Neural progenitor cell (in vitro differentiated cells): Measurements from ENCODE around the gene TUB. TPM values are rescaled to one million over a fixed set of nuclear protein-coding genes. Genes with fewer than 3 reads are reported as not detected.

Experiments used
- DNase-seq: peaks from one replicate; pipeline ENCODE4 v3.0.0-alpha.2; 2016; ENCODE audit warnings: low spot score
- H2AFZ ChIP-seq: fragments of 200-600 bp; sonication (generic); replicated peaks from 2 replicates; pipeline ENCODE4 v1.6.1; 2016; ENCODE audit warnings: antibody characterized with exemption
- H3F3A ChIP-seq: fragments of 200-600 bp; sonication (generic); 2 replicates; pipeline ENCODE4 v1.6.1; 2016; ENCODE audit warnings: antibody characterized with exemption, low read depth
- H3K27ac ChIP-seq: fragments of 200-600 bp; sonication (generic); 2 replicates; pipeline ENCODE4 v1.5.1; 2016; ENCODE audit warnings: mild to moderate bottlenecking
- H3K27me3 ChIP-seq: fragments of 200-600 bp; sonication (generic); 2 replicates; pipeline ENCODE4 v1.6.1; 2016; ENCODE audit warnings: mild to moderate bottlenecking, moderate library complexity
- H3K36me3 ChIP-seq: fragments of 200-600 bp; sonication (generic); 2 replicates; pipeline ENCODE4 v1.5.1; 2016
- H3K4me1 ChIP-seq: fragments of 200-600 bp; sonication (generic); 2 replicates; pipeline ENCODE4 v1.6.1; 2016; ENCODE audit warnings: mixed run types
- H3K4me2 ChIP-seq: fragments of 200-600 bp; sonication (generic); 2 replicates; pipeline ENCODE4 v1.6.1; 2016
- H3K4me3 ChIP-seq: fragments of 200-600 bp; sonication (generic); 2 replicates; pipeline ENCODE4 v1.5.1; 2016
- H3K79me2 ChIP-seq: fragments of 200-600 bp; sonication (generic); 2 replicates; pipeline ENCODE4 v1.6.1; 2016; ENCODE audit warnings: low read depth
- H3K9ac ChIP-seq: fragments of 200-600 bp; sonication (generic); 2 replicates; pipeline ENCODE4 v1.6.1; 2016
- H3K9me3 ChIP-seq: fragments of 200-600 bp; sonication (generic); 2 replicates; pipeline ENCODE4 v1.5.1; 2016; ENCODE audit warnings: low read depth
- H4K20me1 ChIP-seq: fragments of 200-600 bp; sonication (generic); 2 replicates; pipeline ENCODE4 v1.6.1; 2016; ENCODE audit warnings: low read depth
- H3K27ac Mint-ChIP-seq: 3 replicates; pipeline ENCODE4 v1.8.0; 2021; ENCODE audit warnings: mixed read lengths
- H3K27me3 Mint-ChIP-seq: 2 replicates; pipeline ENCODE4 v1.8.0; 2022; ENCODE audit warnings: low read depth, mild to moderate bottlenecking, inconsistent platforms, moderate library complexity, mixed read lengths; ENCODE audit not compliant: insufficient read depth
- H3K36me3 Mint-ChIP-seq: 3 replicates; pipeline ENCODE4 v1.8.0; 2021; ENCODE audit warnings: mixed read lengths
- H3K4me1 Mint-ChIP-seq: 3 replicates; pipeline ENCODE4 v1.8.0; 2021; ENCODE audit warnings: mixed read lengths
- H3K4me3 Mint-ChIP-seq: 3 replicates; pipeline ENCODE4 v1.8.0; 2021; ENCODE audit warnings: mild to moderate bottlenecking, moderate library complexity, mixed read lengths
- H3K9me3 Mint-ChIP-seq: 3 replicates; pipeline ENCODE4 v1.8.0; 2020; ENCODE audit warnings: mixed read lengths
- CTCF ChIP-seq: fragments of 200-600 bp; sonication (generic); IDR thresholded peaks from 2 replicates; pipeline ENCODE4 v1.5.1; 2017; ENCODE audit warnings: antibody characterized with exemption, mild to moderate bottlenecking
- EZH2 ChIP-seq: fragments of 200-600 bp; sonication (generic); IDR thresholded peaks from 2 replicates; pipeline ENCODE4 v1.6.1; 2017; ENCODE audit warnings: antibody characterized with exemption, mild to moderate bottlenecking, moderate library complexity
- EZH2phosphoT487 ChIP-seq: fragments of 200-600 bp; sonication (generic); IDR thresholded peaks from 2 replicates; pipeline ENCODE4 v1.6.1; 2017; ENCODE audit warnings: antibody characterized with exemption
- total RNA-seq: library from RNA; depleted of rRNA; stranded (reverse); fragments of >200 nt; gene quantifications from 2 replicates; pipeline ENCODE4 v1.2.3, GENCODE V29; 2015; ENCODE audit warnings: low replicate concordance

Gene TUB
- total RNA-seq, 1 donor from 2014 or later, result 28.7 TPM

GRCh38 chr11:8039530-8040260, 41.3 kb upstream of the TUB start:
- H2AFZ ChIP-seq, result no peak overlapping the region
- H3K9me3 Mint-ChIP-seq, result peaks cover 5% of the 10 kb centered on the region
- no peaks in the 10 kb centered on the region for H3K36me3 ChIP-seq
- H3K9ac ChIP-seq, result no peak overlapping the region
- no peaks in the 10 kb centered on the region for H3K4me1 ChIP-seq
- no peaks in the 10 kb centered on the region for H3F3A ChIP-seq
- H3K27me3 Mint-ChIP-seq, result peaks cover 5% of the 10 kb centered on the region
- H3K36me3 Mint-ChIP-seq, result no peaks in the 10 kb centered on the region
- no peak overlapping the region for H3K27ac ChIP-seq
- no peak for TF ChIP-seq EZH2phosphoT487
- TF ChIP-seq CTCF, result no peak
- TF ChIP-seq EZH2, result no peak
- H3K9me3 ChIP-seq, result no peaks in the 10 kb centered on the region
- no peak overlapping the region for H3K4me3 Mint-ChIP-seq
- no peak overlapping the region for H3K4me2 ChIP-seq
- no peaks in the 10 kb centered on the region for H3K79me2 ChIP-seq
- DNase-seq, result no peak
- H3K27me3 ChIP-seq, result no peaks in the 10 kb centered on the region
- H3K4me1 Mint-ChIP-seq, result peaks cover 34% of the 10 kb centered on the region
- H4K20me1 ChIP-seq, result no peaks in the 10 kb centered on the region
- no peak overlapping the region for H3K4me3 ChIP-seq
- peak overlapping the region; percentile 58 for H3K27ac Mint-ChIP-seq

GRCh38 chr11:8040261-8040920, 40.6 kb upstream of the TUB start:
- peaks cover 5% of the 10 kb centered on the region for H3K9me3 Mint-ChIP-seq

GRCh38 chr11:8040921-8041285, 40.1 kb upstream of the TUB start:
- Mint-ChIP-seq H3K4me3 (no peak overlapping the region), H3K4me1 (peaks cover 27% of the 10 kb centered on the region), H3K9me3 (peaks cover 5% of the 10 kb centered on the region), H3K36me3 (no peaks in the 10 kb centered on the region), H3K27ac (no peak overlapping the region), H3K27me3 (peaks cover 5% of the 10 kb centered on the region)
- H3K9me3 ChIP-seq, result no peaks in the 10 kb centered on the region
- H3K27ac ChIP-seq, result no peak overlapping the region
- no peak overlapping the region for H3K9ac ChIP-seq
- no peaks in the 10 kb centered on the region for H4K20me1 ChIP-seq
- no peak overlapping the region for H3K4me2 ChIP-seq
- no peak for TF ChIP-seq EZH2
- no peak overlapping the region for H3K4me3 ChIP-seq
- no peak overlapping the region for H2AFZ ChIP-seq
- H3K27me3 ChIP-seq, result no peaks in the 10 kb centered on the region
- no peaks in the 10 kb centered on the region for H3F3A ChIP-seq
- no peaks in the 10 kb centered on the region for H3K36me3 ChIP-seq
- H3K79me2 ChIP-seq, result no peaks in the 10 kb centered on the region
- DNase-seq, result no peak
- no peaks in the 10 kb centered on the region for H3K4me1 ChIP-seq

More at GRCh38 chr11:8040261-8040920, 40.6 kb upstream of the TUB start:
- DNase-seq, result no peak
- Histone ChIP-seq H3K9ac (no peak overlapping the region), H3K4me2 (no peak overlapping the region), H3K27me3 (no peaks in the 10 kb centered on the region), H4K20me1 (no peaks in the 10 kb centered on the region), H3K27ac (no peak overlapping the region), H3F3A (no peaks in the 10 kb centered on the region), H3K4me1 (no peaks in the 10 kb centered on the region), H2AFZ (no peak overlapping the region), H3K9me3 (no peaks in the 10 kb centered on the region), H3K36me3 (no peaks in the 10 kb centered on the region), H3K4me3 (no peak overlapping the region), H3K79me2 (no peaks in the 10 kb centered on the region)
- Mint-ChIP-seq H3K36me3 (no peaks in the 10 kb centered on the region), H3K4me3 (no peak overlapping the region), H3K4me1 (peaks cover 31% of the 10 kb centered on the region), H3K27ac (no peak overlapping the region), H3K27me3 (peaks cover 5% of the 10 kb centered on the region)
- TF ChIP-seq CTCF, result no peak

DNA sequence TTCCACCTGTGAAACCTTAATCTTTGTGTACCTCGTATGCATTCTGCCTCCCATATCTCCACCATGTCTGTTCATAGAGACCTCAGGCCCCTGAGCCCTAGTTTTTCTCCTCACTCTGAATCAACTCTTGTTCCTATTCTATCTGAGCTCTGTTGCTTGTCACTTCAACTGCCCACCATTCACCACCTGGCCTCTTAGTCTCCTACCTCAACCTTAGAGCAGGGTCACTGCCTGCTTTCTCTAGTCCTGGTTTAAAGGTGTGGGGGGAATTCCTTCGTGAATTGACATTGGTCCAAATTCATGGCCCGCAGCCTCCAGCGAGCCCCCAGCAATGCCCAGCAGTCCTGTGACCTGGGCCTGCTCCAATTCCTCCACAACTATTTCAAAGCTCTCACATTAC, 39.4 kb upstream of the TUB start:
- DNase-seq, result no peak
- H3K36me3 Mint-ChIP-seq, result no peaks in the 10 kb centered on the region
- peaks cover 9% of the 10 kb centered on the region for H3K27me3 Mint-ChIP-seq

More for the DNA sequence above, 39.4 kb upstream of the TUB start:
- H3K27ac Mint-ChIP-seq, result no peak overlapping the region
- H3K9me3 Mint-ChIP-seq, result peaks cover 5% of the 10 kb centered on the region
- Histone ChIP-seq H3K36me3 (no peaks in the 10 kb centered on the region), H3F3A (no peaks in the 10 kb centered on the region), H3K79me2 (no peaks in the 10 kb centered on the region), H3K9me3 (no peaks in the 10 kb centered on the region), H3K4me2 (no peak overlapping the region), H4K20me1 (no peaks in the 10 kb centered on the region), H2AFZ (no peak overlapping the region), H3K9ac (no peak overlapping the region), H3K4me1 (no peaks in the 10 kb centered on the region), H3K27me3 (no peaks in the 10 kb centered on the region), H3K4me3 (no peak overlapping the region), H3K27ac (no peak overlapping the region)
- H3K4me1 Mint-ChIP-seq, result peaks cover 23% of the 10 kb centered on the region
- TF ChIP-seq CTCF, result no peak
- H3K4me3 Mint-ChIP-seq, result no peak overlapping the region
